Osteoblast (primary cell): ENCODE measurements around the gene TDRD3. TPM values are rescaled to one million over a fixed set of nuclear protein-coding genes. Genes with fewer than 3 reads are reported as not detected.

Experiments
- DNase-seq: peaks from one replicate; pipeline ENCODE4 v3.0.0; 2011; ENCODE audit warnings: low spot score, mixed read lengths; ENCODE audit not compliant: insufficient read length; ENCODE audit errors: missing footprints
- H2AFZ ChIP-seq: 2 replicates; pipeline ENCODE4 v1.6.0; 2011; ENCODE audit warnings: mild to moderate bottlenecking, low read length
- H3K27ac ChIP-seq: 2 replicates; pipeline ENCODE4 v1.5.1; 2011; ENCODE audit warnings: mild to moderate bottlenecking, low read depth, low read length, moderate library complexity
- H3K27me3 ChIP-seq: 2 replicates; pipeline ENCODE4 v1.6.0; 2012; ENCODE audit warnings: mild to moderate bottlenecking, control low read depth, inconsistent platforms, low read length, moderate library complexity; ENCODE audit not compliant: insufficient read depth
- H3K36me3 ChIP-seq: 2 replicates; pipeline ENCODE4 v1.5.1; 2011; ENCODE audit warnings: mild to moderate bottlenecking, low read length, control low read depth, moderate library complexity; ENCODE audit not compliant: insufficient read depth
- H3K4me1 ChIP-seq: 2 replicates; pipeline ENCODE4 v1.5.1; 2011; ENCODE audit warnings: mild to moderate bottlenecking, low read length, control low read depth, moderate library complexity; ENCODE audit not compliant: insufficient read depth
- H3K4me2 ChIP-seq: 2 replicates; pipeline ENCODE4 v1.6.0; 2011; ENCODE audit warnings: mild to moderate bottlenecking, low read length; ENCODE audit not compliant: insufficient read depth
- H3K4me3 ChIP-seq: fragments of 200-600 bp; sonication (generic); 3 replicates; pipeline ENCODE4 v1.5.1; 2012; ENCODE audit warnings: mild to moderate bottlenecking, low read length, inconsistent platforms; ENCODE audit not compliant: insufficient read depth
- H3K79me2 ChIP-seq: 2 replicates; pipeline ENCODE4 v1.6.0; 2012; ENCODE audit warnings: mild to moderate bottlenecking, low read length, control low read depth, inconsistent platforms; ENCODE audit not compliant: insufficient read depth
- H3K9me3 ChIP-seq: 2 replicates; pipeline ENCODE4 v1.5.1; 2011; ENCODE audit warnings: low read depth, low read length, control low read depth
- H4K20me1 ChIP-seq: 2 replicates; pipeline ENCODE4 v1.6.0; 2012; ENCODE audit warnings: mild to moderate bottlenecking, low read length, control low read depth; ENCODE audit not compliant: insufficient read depth
- total RNA-seq: library from RNA; depleted of rRNA; stranded (reverse); fragments of >200 nt; gene quantifications from 2 replicates; pipeline ENCODE4 v1.2.3, GENCODE V29; 2012
- TF ChIP-seq, protein P1 (sequence below): IDR thresholded peaks from 2 replicates; pipeline ENCODE4 v1.5.1; 2011; ENCODE audit warnings: mild to moderate bottlenecking, low read depth, low read length, moderate library complexity; ENCODE audit errors: extremely low read depth

The TDRD3 gene
- total RNA-seq, 1 donor: 33.7 TPM

DNA sequence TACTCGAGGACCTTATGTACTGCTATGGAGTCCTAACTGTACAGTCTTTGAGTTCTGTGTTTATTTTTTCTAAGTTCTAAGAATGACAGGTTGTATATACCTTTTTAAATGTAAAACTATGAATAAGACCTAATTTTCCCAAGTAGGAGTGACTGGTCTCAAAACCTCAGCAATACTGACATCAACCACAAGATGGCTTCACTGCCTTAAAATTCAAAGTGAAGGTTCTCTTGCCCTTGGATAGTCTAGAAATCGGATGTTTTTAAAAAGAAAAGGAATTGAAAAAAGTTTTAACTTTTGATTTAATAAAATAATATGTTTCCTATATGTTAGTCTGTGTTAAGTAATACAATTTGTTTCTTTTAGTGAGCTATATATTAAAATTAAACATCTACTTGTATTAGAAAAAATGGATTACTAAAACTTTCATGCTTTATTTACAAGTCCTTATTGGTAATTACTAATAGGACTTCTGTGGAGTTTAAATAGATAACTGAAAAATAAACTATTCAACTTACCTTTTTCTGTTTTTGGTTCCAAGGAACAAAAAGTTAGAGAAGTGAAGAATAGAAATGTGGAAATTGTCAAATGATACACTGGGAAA is 52.0 kb downstream of the TDRD3 start:
- Histone ChIP-seq H3K4me3 (no peak overlapping the region), H3K36me3 (no peaks in the 10 kb centered on the region), H3K9me3 (no peaks in the 10 kb centered on the region), H2AFZ (no peak overlapping the region), H3K4me1 (peaks cover 8% of the 10 kb centered on the region), H3K27ac (no peak overlapping the region), H3K4me2 (no peak overlapping the region), H3K27me3 (no peaks in the 10 kb centered on the region), H4K20me1 (no peaks in the 10 kb centered on the region), H3K79me2 (no peaks in the 10 kb centered on the region)
- no peak for DNase-seq
- TF ChIP-seq, protein P1, sequence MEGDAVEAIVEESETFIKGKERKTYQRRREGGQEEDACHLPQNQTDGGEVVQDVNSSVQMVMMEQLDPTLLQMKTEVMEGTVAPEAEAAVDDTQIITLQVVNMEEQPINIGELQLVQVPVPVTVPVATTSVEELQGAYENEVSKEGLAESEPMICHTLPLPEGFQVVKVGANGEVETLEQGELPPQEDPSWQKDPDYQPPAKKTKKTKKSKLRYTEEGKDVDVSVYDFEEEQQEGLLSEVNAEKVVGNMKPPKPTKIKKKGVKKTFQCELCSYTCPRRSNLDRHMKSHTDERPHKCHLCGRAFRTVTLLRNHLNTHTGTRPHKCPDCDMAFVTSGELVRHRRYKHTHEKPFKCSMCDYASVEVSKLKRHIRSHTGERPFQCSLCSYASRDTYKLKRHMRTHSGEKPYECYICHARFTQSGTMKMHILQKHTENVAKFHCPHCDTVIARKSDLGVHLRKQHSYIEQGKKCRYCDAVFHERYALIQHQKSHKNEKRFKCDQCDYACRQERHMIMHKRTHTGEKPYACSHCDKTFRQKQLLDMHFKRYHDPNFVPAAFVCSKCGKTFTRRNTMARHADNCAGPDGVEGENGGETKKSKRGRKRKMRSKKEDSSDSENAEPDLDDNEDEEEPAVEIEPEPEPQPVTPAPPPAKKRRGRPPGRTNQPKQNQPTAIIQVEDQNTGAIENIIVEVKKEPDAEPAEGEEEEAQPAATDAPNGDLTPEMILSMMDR: peak; percentile 74

DNA sequence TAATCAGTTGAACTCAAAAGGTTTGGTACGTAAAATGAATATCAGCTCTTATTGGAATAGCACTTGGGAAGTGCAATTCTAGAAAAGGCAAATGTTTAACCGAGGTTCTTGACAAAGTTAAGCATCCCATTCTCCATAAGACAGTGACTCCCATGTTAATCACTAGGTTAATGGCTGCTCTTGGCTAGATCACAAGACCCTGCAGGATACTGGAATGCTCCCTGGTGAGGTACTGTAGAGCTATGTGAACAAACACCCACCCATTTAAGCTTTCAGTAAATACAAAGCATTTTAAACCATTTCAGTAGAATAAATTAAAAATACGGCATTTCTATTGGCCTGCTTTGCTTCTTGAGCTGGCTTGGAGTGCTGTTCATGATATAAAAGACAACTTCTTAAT is 56.5 kb downstream of the TDRD3 start:
- Histone ChIP-seq H3K79me2 (no peaks in the 10 kb centered on the region), H3K9me3 (no peaks in the 10 kb centered on the region), H2AFZ (no peak overlapping the region), H3K4me2 (no peak overlapping the region), H3K27ac (no peak overlapping the region), H3K4me3 (no peak overlapping the region), H4K20me1 (no peaks in the 10 kb centered on the region), H3K27me3 (no peaks in the 10 kb centered on the region), H3K36me3 (no peaks in the 10 kb centered on the region), H3K4me1 (peaks cover 7% of the 10 kb centered on the region)
- TF ChIP-seq, protein P1: no peak
- no peak for DNase-seq

DNA sequence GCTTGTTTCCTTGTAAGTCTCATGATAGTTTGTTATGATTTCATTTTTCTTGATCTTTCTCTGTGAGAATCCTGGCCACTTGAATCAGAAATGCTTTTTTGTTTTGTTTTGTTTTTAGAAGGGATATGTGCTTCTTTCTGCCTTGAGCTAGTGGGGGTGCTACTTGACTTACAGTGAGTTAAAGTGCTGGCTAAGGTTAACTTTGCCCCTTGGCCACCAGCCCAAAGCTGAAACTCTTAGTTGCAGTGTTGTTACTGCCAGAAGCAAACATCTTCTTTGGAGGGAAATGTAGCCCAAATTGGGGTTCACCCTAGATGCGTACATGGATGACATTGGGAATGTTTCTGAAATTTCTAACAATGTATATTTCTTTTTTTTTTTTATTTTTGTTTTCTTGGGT is 57.4 kb downstream of the TDRD3 start:
- Histone ChIP-seq H3K27me3 (no peaks in the 10 kb centered on the region), H3K27ac (no peak overlapping the region)
- TF ChIP-seq, protein P1: no peak

DNA sequence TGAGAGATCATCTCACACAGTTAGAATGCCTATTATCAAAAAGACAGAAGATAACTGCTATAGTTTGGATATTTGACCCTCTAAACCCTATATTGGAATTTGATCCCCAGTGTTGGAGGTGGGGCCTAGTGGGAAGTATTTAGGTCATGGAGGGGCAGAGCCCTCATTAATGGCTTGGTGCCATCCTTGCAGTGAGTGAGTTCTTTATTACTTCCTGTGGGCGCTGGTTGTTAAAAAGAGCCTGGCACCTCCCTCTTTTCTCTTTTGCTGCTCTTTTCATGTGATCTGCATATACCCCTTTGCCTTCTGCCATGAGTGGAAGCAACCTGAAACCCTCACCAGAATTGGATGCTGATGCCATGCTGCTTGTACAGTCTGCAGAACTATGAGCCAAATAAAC is 66.8 kb downstream of the TDRD3 start:
- DNase-seq: no peak
- Histone ChIP-seq H3K27me3 (no peaks in the 10 kb centered on the region), H3K79me2 (no peaks in the 10 kb centered on the region), H2AFZ (no peak overlapping the region), H3K4me3 (no peak overlapping the region), H4K20me1 (no peaks in the 10 kb centered on the region), H3K4me2 (no peak overlapping the region), H3K9me3 (no peaks in the 10 kb centered on the region), H3K27ac (no peak overlapping the region), H3K4me1 (no peaks in the 10 kb centered on the region), H3K36me3 (peaks cover 5% of the 10 kb centered on the region)
- TF ChIP-seq, protein P1: no peak

More for the DNA sequence above, 57.4 kb downstream of the TDRD3 start:
- no peak overlapping the region for H2AFZ ChIP-seq
- H3K9me3 ChIP-seq: no peaks in the 10 kb centered on the region
- H3K4me2 ChIP-seq: no peak overlapping the region
- no peak for DNase-seq
- H3K4me1 ChIP-seq: peaks cover 4% of the 10 kb centered on the region
- H4K20me1 ChIP-seq: no peaks in the 10 kb centered on the region
- H3K36me3 ChIP-seq: no peaks in the 10 kb centered on the region
- no peaks in the 10 kb centered on the region for H3K79me2 ChIP-seq
- no peak overlapping the region for H3K4me3 ChIP-seq
